HT-29 (cell line): Measurements from ENCODE around the gene ATRX. TPM values are rescaled to one million over a fixed set of nuclear protein-coding genes. Genes with fewer than 3 reads are reported as not detected.
"Not testable (repeated sequence)": the region's sequence is repeated elsewhere in the genome, so short reads cannot be mapped to it uniquely, and the experiment has no call there.

Source experiments
- DNase-seq: peaks from one replicate; pipeline ENCODE4 v3.0.0-alpha.2; 2015; ENCODE audit warnings: low spot score
- total RNA-seq: library from RNA; depleted of rRNA; stranded (reverse); fragments of >200 nt; shearing (Covaris generic); gene quantifications from 2 replicates; pipeline ENCODE4 v1.2.3, GENCODE V29; 2014

Gene ATRX
- total RNA-seq, 1 experiment from 2014 or later = 52.4 TPM

- not testable (repeated sequence) for DNase-seq
Measured at GRCh38 chrX:77621453-77621852, 164.6 kb downstream of the ATRX start.

- no peak for DNase-seq
Measured at GRCh38 chrX:77617206-77617605, 168.8 kb downstream of the ATRX start.

- DNase-seq = no peak
Measured at GRCh38 chrX:77603635-77604336, 182.2 kb downstream of the ATRX start.

- DNase-seq = no peak
Measured at GRCh38 chrX:77597511-77597910, 188.5 kb downstream of the ATRX start.

- peak; percentile 8 for DNase-seq
Measured at GRCh38 chrX:77597090-77597489, 188.9 kb downstream of the ATRX start.

- no peak for DNase-seq
Measured at GRCh38 chrX:77595848-77596247, 190.2 kb downstream of the ATRX start.

GRCh38 chrX:77572322-77572721 lies 213.7 kb downstream of the ATRX start:
- DNase-seq = no peak

GRCh38 chrX:77565278-77565677 lies 220.7 kb downstream of the ATRX start:
- no peak for DNase-seq

- DNase-seq = no peak
Measured at GRCh38 chrX:77564823-77565222, 221.2 kb downstream of the ATRX start.

- no peak for DNase-seq
Measured at GRCh38 chrX:77561372-77561771, 224.6 kb downstream of the ATRX start.

- DNase-seq = no peak
Measured at GRCh38 chrX:77556276-77556675, 229.7 kb downstream of the ATRX start.

GRCh38 chrX:77548751-77549150 lies 237.3 kb downstream of the ATRX start:
- DNase-seq = no peak

GRCh38 chrX:77539778-77540177 lies 246.2 kb downstream of the ATRX start:
- DNase-seq = not testable (repeated sequence)

GRCh38 chrX:77531261-77531660 lies 254.8 kb downstream of the ATRX start:
- DNase-seq = not testable (repeated sequence)

- no peak for DNase-seq
Measured at GRCh38 chrX:77528034-77528433, 258.0 kb downstream of the ATRX start.

- DNase-seq = no peak
Measured at GRCh38 chrX:77527233-77528001, 258.6 kb downstream of the ATRX start.

- DNase-seq = no peak
Measured at GRCh38 chrX:77519765-77520164, 266.3 kb downstream of the ATRX start.

GRCh38 chrX:77514177-77514576 lies 271.8 kb downstream of the ATRX start:
- DNase-seq = no peak

- no peak for DNase-seq
Measured at GRCh38 chrX:77510007-77510406, 276.0 kb downstream of the ATRX start.

GRCh38 chrX:77505227-77505626 lies 280.8 kb downstream of the ATRX start:
- no peak for DNase-seq

GRCh38 chrX:77502951-77503525 lies 283.0 kb downstream of the ATRX start:
- DNase-seq = no peak

- DNase-seq = not testable (repeated sequence)
Measured at GRCh38 chrX:77500164-77500563, 285.9 kb downstream of the ATRX start.
